GM12878 (cell line): ENCODE data around the gene AGMAT. TPM values are rescaled to one million over a fixed set of nuclear protein-coding genes. Genes with fewer than 3 reads are reported as not detected.

Source experiments
- ATAC-seq: fragments of 200-7000 bp; cut with Tn5 transposase; 3 replicates; pipeline ENCODE4 v1.9.1; 2020; ENCODE audit warnings: mild to moderate bottlenecking, moderate library complexity
- BruUV-seq: library from RNA; stranded (reverse); fragments of 400-500 nt; replicated peaks from 2 replicates; lab custom pipeline; 2021; lab: Mats Ljungman, UMichigan
- CTCF ChIA-PET: fragments of 300-600 bp; sonication (Branson Sonifier 250); formaldehyde crosslinking; extraction: SDS; loops from one replicate; lab custom pipeline; 2021; ENCODE audit warnings: inconsistent platforms; lab: Yijun Ruan, JAX
- POLR2A ChIA-PET: fragments of 350-600 bp; formaldehyde crosslinking; extraction: SDS; loops from one replicate; lab custom pipeline; 2021; ENCODE audit warnings: inconsistent platforms; lab: Charles Lee
- RAD21 ChIA-PET: fragments of 300-600 bp; sonication (Branson Sonifier 250); formaldehyde crosslinking; loops from one replicate; lab custom pipeline; 2023; ENCODE audit warnings: antibody characterized with exemption; ENCODE audit not compliant: unreplicated experiment; lab: Charles Lee
- SMC1A ChIA-PET: fragments of 300-600 bp; sonication (Branson Sonifier 250); formaldehyde crosslinking; loops from one replicate; lab custom pipeline; 2023; ENCODE audit not compliant: unreplicated experiment, uncharacterized antibody; lab: Charles Lee
- DNase-seq: peaks from one replicate; pipeline ENCODE4 v3.0.0-alpha.2; 2011; ENCODE audit warnings: low read depth, low spot score
- FAIRE-seq: peaks from 3 replicates; lab custom pipeline; 2011; peaks lifted over from hg19 to GRCh38; lab: Jason Lieb, UNC
- H2AFZ ChIP-seq: 2 replicates; pipeline ENCODE4 v1.6.0; 2011; ENCODE audit warnings: low read depth, low read length, control low read depth; ENCODE audit not compliant: control insufficient read depth
- H3K27ac ChIP-seq: 2 replicates; pipeline ENCODE4 v1.5.1; 2011; ENCODE audit warnings: control low read depth; ENCODE audit not compliant: control insufficient read depth, insufficient read depth
- H3K27me3 ChIP-seq, 2 experiments: replicated peaks in 1 of 2; 2 replicates each; pipeline versions ENCODE4 v1.6.0 to v1.6.1; 2011; ENCODE audit warnings: low read length in 1 of 2; ENCODE audit not compliant: control insufficient read depth in 2 of 2, insufficient read depth in 2 of 2
- H3K36me3 ChIP-seq, 2 experiments: 2 replicates each; pipeline ENCODE4 v1.5.1; 2011; ENCODE audit warnings: low read length in 1 of 2; ENCODE audit not compliant: control insufficient read depth in 2 of 2, insufficient read depth in 2 of 2
- H3K4me1 ChIP-seq: 2 replicates; pipeline ENCODE4 v1.6.1; 2011; ENCODE audit warnings: mild to moderate bottlenecking, low read length, moderate library complexity, mixed read lengths; ENCODE audit not compliant: control insufficient read depth, insufficient read depth
- H3K4me2 ChIP-seq: 2 replicates; pipeline ENCODE4 v1.6.0; 2011; ENCODE audit warnings: control low read depth; ENCODE audit not compliant: control insufficient read depth, insufficient read depth
- H3K4me3 ChIP-seq: fragments of 200-600 bp; sonication (generic); 2 replicates; pipeline ENCODE4 v1.5.1; 2016
- H3K79me2 ChIP-seq: 2 replicates; pipeline ENCODE4 v1.6.0; 2011; ENCODE audit warnings: low read length; ENCODE audit not compliant: control insufficient read depth, insufficient read depth
- H3K9ac ChIP-seq: 2 replicates; pipeline ENCODE4 v1.8.0; 2011; ENCODE audit warnings: low read length, control low read depth, mixed read lengths; ENCODE audit not compliant: control insufficient read depth, insufficient read depth
- H3K9me3 ChIP-seq: replicated peaks from 3 replicates; pipeline ENCODE4 v1.5.1; 2011; ENCODE audit warnings: mild to moderate bottlenecking, low read length; ENCODE audit not compliant: control insufficient read depth, insufficient read depth
- H4K20me1 ChIP-seq: 2 replicates; pipeline ENCODE4 v1.6.0; 2011; ENCODE audit not compliant: control insufficient read depth, insufficient read depth
- BMI1 ChIP-seq: fragments of 450-650 bp; IDR thresholded peaks from 2 replicates; pipeline ENCODE4 v1.6.1; 2016; ENCODE audit warnings: mild to moderate bottlenecking, moderate library complexity, borderline replicate concordance
- MEF2B ChIP-seq: fragments of 450-650 bp; IDR thresholded peaks from 2 replicates; pipeline ENCODE4 v1.6.1; 2018; ENCODE audit warnings: mild to moderate bottlenecking, moderate library complexity; ENCODE audit not compliant: partially characterized antibody, poor library complexity, severe bottlenecking
- RAD21 ChIP-seq: IDR thresholded peaks from 2 replicates; pipeline ENCODE4 v1.6.1; 2011; ENCODE audit warnings: mild to moderate bottlenecking, low read depth, low read length, moderate library complexity; ENCODE audit not compliant: insufficient read depth
- WGBS: methylation state at CpG from one replicate; pipeline ENCODE4 v1.1.6; 2016; ENCODE audit warnings: low lambda C conversion rate; ENCODE audit not compliant: insufficient replicate concordance, insufficient coverage; ENCODE audit errors: missing lambda C conversion rate; 5-methylcytosine and 5-hydroxymethylcytosine counted together
- in situ Hi-C: fragments of 300-500 bp; cut with MboI; formaldehyde crosslinking; loops from 9 replicates; pipeline ENCODE4 v1.14.3; 2018; ENCODE audit warnings: mixed read lengths
- intact Hi-C: fragments of 100-400 bp; cut with micrococcal nuclease; formaldehyde crosslinking; loops from one replicate; pipeline ENCODE4 v1.14.2; 2022; ENCODE audit not compliant: unreplicated experiment
- polyA plus RNA-seq, 11 experiments: library from polyadenylated mRNA; depleted of rRNA in 4 of 11; unstranded in 6 of 11; stranded (reverse) in 5 of 11; fragments of >200 nt; fragmentation: Nextera tagmentation in 4 of 11; fragmentation: Illumina TruSeq in 1 of 11; extraction: Ambion mirVana in 4 of 11; extraction: Trizol in 1 of 11; gene quantifications; 1 replicate in 1 of 11; 2 replicates in 10 of 11; pipeline versions ENCODE4 v1.2.1 to v1.2.3, GENCODE V29; 2011 to 2016; ENCODE audit warnings: inconsistent platforms in 2 of 11, missing spikeins in 2 of 11, low read depth in 1 of 11
- total RNA-seq, 4 experiments: library from RNA; depleted of rRNA in 3 of 4; stranded (reverse); fragments of >200 nt in 3 of 4; fragmentation: Illumina TruSeq in 1 of 4; extraction: Trizol in 1 of 4; gene quantifications; 2 replicates each; pipeline versions ENCODE4 v1.2.1 to v1.2.3, GENCODE V29; 2013 to 2021
- TF ChIP-seq, protein P1 (sequence below): fragments of 450-650 bp; IDR thresholded peaks from 2 replicates; pipeline ENCODE4 v1.6.1; 2017; ENCODE audit warnings: antibody characterized with exemption, mild to moderate bottlenecking, moderate library complexity

Gene AGMAT
- total and polyA plus RNA-seq, 10 of the 15 experiments (the other 5 are each of a cell fraction or from before 2014, with no cell fraction given): 0.47 to 7.9 (median 4.7) TPM

DNA sequence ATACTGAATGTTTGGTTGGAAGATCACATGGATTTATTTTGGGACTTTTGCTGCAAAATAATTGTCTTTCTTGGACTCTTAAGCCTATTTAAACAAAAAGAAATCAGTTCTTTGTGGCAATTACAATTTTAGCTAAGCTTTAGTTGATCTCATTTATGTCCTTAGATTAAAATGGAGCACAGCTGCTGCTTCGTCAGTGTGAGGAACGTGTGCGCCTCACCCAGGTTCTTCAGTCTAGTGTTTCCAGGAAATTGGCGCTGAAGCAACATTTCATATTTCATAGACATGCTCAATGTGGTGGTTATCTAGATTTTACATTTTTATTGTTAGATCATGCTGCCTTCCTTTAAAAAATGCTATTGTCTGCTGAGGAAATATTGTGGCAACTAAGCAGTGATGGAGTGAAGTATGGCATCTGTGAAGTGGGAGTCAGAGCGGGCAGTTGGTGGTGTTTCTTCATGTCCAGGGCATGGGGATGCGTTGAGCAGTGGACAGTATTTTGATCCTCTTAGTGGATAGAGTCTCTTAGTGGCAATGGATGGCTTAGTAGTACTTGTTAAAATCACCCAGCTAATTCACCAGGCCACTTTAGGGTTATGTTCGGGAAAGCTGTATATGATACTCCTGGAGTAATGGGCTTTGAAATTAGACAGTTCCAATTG lies 38.0 kb upstream of the AGMAT start:
- no peaks in the 10 kb centered on the region for H3K27me3 ChIP-seq
- ChIA-PET POLR2A (interaction anchor here (0.5 to 1.0 kb wide), 4 partner anchors 29 to 453 kb away, joined by 3 to 4 read pairs (median 3); no protein-coding TSS in a partner anchor), RAD21 (interaction anchor here (1.0 kb wide), 1 partner anchor 74 kb away, joined by 3 read pairs; no protein-coding TSS in a partner anchor), SMC1A (interaction anchor here (0.6 to 1.4 kb wide), 8 partner anchors 9 to 164 kb away, joined by 3 to 5 read pairs (median 3); no protein-coding TSS in a partner anchor), CTCF (interaction anchor here (1.0 kb wide), 1 partner anchor 31 kb away, joined by 3 read pairs; no protein-coding TSS in a partner anchor)
- no TSS peak for BruUV-seq
- H3K36me3 ChIP-seq: no peaks in the 10 kb centered on the region; a peak in 1 of 4 replicates
- no peaks in the 10 kb centered on the region for H3K9me3 ChIP-seq
- no peak overlapping the region for H3K4me3 ChIP-seq
- H3K79me2 ChIP-seq: peaks cover 76% of the 10 kb centered on the region
- ATAC-seq (no peak), DNase-seq (no peak), FAIRE-seq (no peak)
- WGBS: 92% methylated on average over 7 of the region's 7 CpGs
- no peak overlapping the region for H3K27ac ChIP-seq
- peaks cover 25% of the 10 kb centered on the region for H3K4me1 ChIP-seq
- H2AFZ ChIP-seq: no peak overlapping the region
- H4K20me1 ChIP-seq: no peaks in the 10 kb centered on the region
- H3K9ac ChIP-seq: no peak overlapping the region
- no peak for TF ChIP-seq RAD21
- no peak for TF ChIP-seq MEF2B
- TF ChIP-seq, protein P1, sequence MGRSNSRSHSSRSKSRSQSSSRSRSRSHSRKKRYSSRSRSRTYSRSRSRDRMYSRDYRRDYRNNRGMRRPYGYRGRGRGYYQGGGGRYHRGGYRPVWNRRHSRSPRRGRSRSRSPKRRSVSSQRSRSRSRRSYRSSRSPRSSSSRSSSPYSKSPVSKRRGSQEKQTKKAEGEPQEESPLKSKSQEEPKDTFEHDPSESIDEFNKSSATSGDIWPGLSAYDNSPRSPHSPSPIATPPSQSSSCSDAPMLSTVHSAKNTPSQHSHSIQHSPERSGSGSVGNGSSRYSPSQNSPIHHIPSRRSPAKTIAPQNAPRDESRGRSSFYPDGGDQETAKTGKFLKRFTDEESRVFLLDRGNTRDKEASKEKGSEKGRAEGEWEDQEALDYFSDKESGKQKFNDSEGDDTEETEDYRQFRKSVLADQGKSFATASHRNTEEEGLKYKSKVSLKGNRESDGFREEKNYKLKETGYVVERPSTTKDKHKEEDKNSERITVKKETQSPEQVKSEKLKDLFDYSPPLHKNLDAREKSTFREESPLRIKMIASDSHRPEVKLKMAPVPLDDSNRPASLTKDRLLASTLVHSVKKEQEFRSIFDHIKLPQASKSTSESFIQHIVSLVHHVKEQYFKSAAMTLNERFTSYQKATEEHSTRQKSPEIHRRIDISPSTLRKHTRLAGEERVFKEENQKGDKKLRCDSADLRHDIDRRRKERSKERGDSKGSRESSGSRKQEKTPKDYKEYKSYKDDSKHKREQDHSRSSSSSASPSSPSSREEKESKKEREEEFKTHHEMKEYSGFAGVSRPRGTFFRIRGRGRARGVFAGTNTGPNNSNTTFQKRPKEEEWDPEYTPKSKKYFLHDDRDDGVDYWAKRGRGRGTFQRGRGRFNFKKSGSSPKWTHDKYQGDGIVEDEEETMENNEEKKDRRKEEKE: no peak
- TF ChIP-seq BMI1: no peak
- intact Hi-C loops (no loop called here), in situ Hi-C loops (no loop called here)
- peak overlapping the region; percentile 9; the same call in 1 of the 2 replicates for H3K4me2 ChIP-seq
